ENCODE data around the gene CNTNAP1. TPM values are rescaled to one million over a fixed set of nuclear protein-coding genes. Genes with fewer than 3 reads are reported as not detected.

Gene CNTNAP1
- total RNA-seq, 1 donor from 2014 or later, result 17.0 TPM

DNA sequence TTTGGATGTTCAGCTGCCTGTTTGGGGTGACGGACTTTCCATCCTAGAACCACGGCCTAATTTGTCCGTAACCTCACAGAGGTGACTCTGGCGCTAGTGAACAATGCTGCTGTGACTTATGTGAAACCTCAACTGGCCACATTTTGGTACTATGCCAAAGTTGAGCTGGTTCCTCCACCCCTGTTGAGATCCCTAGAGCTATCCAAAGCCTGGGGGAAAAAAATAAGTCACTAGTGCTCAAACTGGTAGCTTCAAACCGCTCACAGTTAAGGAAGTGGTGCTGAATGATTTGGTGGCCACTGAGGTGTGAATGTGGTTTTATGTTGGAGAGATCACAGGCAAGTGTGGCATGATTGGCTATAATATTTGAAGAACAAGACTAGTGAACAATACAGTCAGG lies 34.6 kb upstream of the CNTNAP1 start:
- Mint-ChIP-seq H3K27ac (ENCODE audit: unreplicated experiment) (no peak overlapping the region), H3K27me3 (ENCODE audit: low read depth) (peaks cover 2% of the 10 kb centered on the region), H3K4me1 (peaks cover under 1% of the 10 kb centered on the region), H3K36me3 (ENCODE audit: low read depth) (no peaks in the 10 kb centered on the region), H3K9me3 (no peaks in the 10 kb centered on the region), H3K4me3 (no peak overlapping the region)
- no peak for DNase-seq (ENCODE audit: low read depth, low spot score)
- TF ChIP-seq, protein P1, sequence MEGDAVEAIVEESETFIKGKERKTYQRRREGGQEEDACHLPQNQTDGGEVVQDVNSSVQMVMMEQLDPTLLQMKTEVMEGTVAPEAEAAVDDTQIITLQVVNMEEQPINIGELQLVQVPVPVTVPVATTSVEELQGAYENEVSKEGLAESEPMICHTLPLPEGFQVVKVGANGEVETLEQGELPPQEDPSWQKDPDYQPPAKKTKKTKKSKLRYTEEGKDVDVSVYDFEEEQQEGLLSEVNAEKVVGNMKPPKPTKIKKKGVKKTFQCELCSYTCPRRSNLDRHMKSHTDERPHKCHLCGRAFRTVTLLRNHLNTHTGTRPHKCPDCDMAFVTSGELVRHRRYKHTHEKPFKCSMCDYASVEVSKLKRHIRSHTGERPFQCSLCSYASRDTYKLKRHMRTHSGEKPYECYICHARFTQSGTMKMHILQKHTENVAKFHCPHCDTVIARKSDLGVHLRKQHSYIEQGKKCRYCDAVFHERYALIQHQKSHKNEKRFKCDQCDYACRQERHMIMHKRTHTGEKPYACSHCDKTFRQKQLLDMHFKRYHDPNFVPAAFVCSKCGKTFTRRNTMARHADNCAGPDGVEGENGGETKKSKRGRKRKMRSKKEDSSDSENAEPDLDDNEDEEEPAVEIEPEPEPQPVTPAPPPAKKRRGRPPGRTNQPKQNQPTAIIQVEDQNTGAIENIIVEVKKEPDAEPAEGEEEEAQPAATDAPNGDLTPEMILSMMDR (conservative IDR thresholded peaks at IDR 0.05), result no peak

DNA sequence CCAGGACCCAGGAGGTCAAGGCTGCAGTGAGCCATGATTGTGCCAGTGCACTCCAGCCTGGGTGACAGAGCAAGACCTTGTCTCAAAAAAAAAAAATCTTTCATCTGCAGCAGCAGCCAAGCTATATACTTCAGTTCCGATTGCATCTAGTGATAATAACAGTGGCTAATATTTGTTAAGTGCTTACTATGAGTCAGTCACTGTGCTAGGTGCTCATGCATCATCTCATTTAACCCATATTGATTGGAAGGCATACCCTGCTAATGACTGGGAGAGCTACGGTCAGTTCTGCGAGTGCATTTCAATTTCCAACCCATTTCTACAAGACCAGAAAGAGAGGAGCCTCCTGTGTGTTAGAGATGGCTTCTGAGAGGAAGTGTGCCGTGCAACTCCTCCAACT lies 30.9 kb upstream of the CNTNAP1 start:
- Mint-ChIP-seq H3K4me1 (peaks cover 6% of the 10 kb centered on the region), H3K9me3 (no peaks in the 10 kb centered on the region), H3K27ac (ENCODE audit: unreplicated experiment) (no peak overlapping the region), H3K27me3 (ENCODE audit: low read depth) (peaks cover 2% of the 10 kb centered on the region), H3K4me3 (no peak overlapping the region), H3K36me3 (ENCODE audit: low read depth) (no peaks in the 10 kb centered on the region)
- TF ChIP-seq, protein P1 (conservative IDR thresholded peaks at IDR 0.05), result no peak
- DNase-seq (ENCODE audit: low read depth, low spot score), result no peak

DNA sequence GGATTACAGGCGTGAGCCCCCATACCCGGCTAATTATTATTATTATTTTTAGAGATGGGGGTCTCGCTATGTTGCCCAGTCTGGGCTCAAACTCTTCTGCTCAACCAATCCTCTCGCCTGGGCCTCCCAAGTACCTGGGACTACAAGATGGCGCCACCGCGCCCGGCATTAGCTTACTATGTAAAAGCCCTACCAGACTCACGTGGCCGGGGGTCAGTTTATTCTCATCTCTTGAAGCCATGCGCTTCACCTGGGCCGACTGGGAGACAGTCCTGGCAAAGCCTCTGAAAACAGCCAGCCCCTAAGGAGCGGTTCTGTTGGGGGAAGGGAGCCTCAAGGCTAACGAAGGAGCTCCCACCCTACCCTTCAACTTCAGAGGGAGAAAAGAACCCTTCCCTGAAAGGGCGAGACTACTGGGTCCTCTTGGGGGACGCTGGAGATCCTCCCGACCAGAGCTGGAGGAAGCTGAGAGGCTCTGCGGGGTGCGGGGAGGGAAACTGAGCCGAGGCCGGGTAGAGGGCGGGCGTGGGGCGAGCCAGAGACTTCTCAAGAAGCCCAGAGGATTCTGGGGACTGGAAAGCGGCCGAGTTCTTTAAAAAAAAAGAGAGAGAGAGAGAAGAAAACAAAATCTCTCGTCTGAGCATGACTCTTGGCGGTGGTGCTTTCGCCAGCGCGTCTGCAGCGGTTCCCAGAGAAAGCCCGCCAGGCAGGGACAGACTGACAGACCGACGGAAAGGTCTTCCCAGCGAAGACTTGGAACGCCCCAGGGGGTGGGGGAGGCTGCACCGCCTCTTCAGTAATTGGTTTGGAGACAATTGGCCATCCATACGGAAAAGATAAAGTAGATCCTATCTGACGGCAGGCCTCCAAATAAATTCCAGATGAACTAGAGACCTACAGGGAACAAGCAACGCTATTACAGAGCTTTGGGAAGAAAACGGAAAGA lies 28.9 kb upstream of the CNTNAP1 start:
- TF ChIP-seq, protein P1 (conservative IDR thresholded peaks at IDR 0.05), result no peak
- H3K27me3 Mint-ChIP-seq (ENCODE audit: low read depth), result peaks cover 2% of the 10 kb centered on the region
- H3K4me3 Mint-ChIP-seq, result peak overlapping the region; percentile 55
- H3K4me1 Mint-ChIP-seq, result peaks cover 10% of the 10 kb centered on the region
- H3K9me3 Mint-ChIP-seq, result peaks cover 5% of the 10 kb centered on the region
- no peak for DNase-seq (ENCODE audit: low read depth, low spot score)
- no peaks in the 10 kb centered on the region for H3K36me3 Mint-ChIP-seq (ENCODE audit: low read depth)
- peak overlapping the region; percentile 43 for H3K27ac Mint-ChIP-seq (ENCODE audit: unreplicated experiment)

DNA sequence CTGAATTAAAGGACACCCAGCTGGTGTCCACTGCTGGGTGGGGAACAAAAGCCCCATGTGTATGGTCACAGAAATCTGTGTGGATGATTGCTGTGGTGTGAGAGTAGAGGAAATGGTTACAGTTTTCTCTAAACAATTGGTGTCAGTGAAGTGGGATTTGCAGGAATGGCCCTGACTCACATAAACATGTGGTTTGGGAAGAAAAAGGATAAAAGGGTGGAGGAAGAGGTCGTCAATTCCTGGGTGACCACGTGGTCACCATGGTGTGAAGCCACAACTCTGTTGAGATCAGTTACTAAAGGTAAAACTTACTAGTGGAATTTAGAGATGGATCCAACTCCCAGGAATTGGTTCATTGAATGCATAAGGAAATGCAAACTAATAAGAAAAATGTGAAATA lies 26.8 kb upstream of the CNTNAP1 start:
- Mint-ChIP-seq H3K4me1 (peaks cover 26% of the 10 kb centered on the region), H3K27ac (ENCODE audit: unreplicated experiment) (no peak overlapping the region), H3K9me3 (peaks cover 5% of the 10 kb centered on the region), H3K4me3 (peak overlapping the region; percentile 27), H3K27me3 (ENCODE audit: low read depth) (no peaks in the 10 kb centered on the region), H3K36me3 (ENCODE audit: low read depth) (no peaks in the 10 kb centered on the region)
- TF ChIP-seq, protein P1 (conservative IDR thresholded peaks at IDR 0.05), result no peak
- no peak for DNase-seq (ENCODE audit: low read depth, low spot score)

DNA sequence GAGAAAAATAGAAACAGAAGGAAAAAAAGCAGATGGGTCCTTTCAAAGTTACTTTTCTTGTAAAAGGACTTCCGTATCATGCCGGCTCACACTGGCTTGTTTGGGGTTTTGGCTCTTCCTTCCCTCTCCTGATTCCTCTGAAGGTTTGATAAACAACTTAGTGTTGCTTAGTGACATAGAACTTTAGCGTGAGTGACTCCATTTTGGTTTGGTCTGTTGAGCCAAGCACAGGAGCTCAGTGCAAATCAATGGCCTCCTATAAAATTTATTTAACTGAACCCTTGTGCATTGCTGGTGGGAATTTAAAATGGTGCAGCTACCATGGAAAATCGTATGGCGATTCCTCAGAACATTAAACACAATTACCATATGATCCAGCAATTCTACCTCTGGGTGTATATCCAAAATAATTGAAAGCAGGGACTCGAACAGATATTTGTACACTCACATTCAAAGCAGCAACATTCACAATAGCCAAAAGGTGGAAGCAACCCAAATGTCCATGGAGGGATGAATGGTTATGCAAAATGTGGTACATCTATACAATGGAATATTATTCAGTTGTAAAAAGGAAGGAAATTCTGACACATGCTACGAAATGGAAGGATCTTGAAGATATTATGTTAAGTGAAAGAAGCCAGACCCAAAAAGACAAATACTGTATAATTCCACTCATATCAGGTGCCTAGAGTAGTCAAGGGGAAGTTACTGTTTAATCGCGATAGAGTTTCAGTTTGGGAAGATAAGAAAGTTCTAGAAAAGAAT lies 24.3 kb upstream of the CNTNAP1 start:
- H3K27me3 Mint-ChIP-seq (ENCODE audit: low read depth), result no peaks in the 10 kb centered on the region
- peaks cover 28% of the 10 kb centered on the region for H3K4me1 Mint-ChIP-seq
- TF ChIP-seq, protein P1 (conservative IDR thresholded peaks at IDR 0.05), result no peak
- H3K9me3 Mint-ChIP-seq, result peaks cover 5% of the 10 kb centered on the region
- no peaks in the 10 kb centered on the region for H3K36me3 Mint-ChIP-seq (ENCODE audit: low read depth)
- H3K27ac Mint-ChIP-seq (ENCODE audit: unreplicated experiment), result no peak overlapping the region
- no peak for DNase-seq (ENCODE audit: low read depth, low spot score)
- H3K4me3 Mint-ChIP-seq, result peak overlapping the region; percentile 91
